ENCODE results near the gene ATG16L1. TPM values are rescaled to one million over a fixed set of nuclear protein-coding genes. Genes with fewer than 3 reads are reported as not detected.

Gene ATG16L1
- total RNA-seq, 1 experiment from 2014 or later, result 28.1 TPM

GRCh38 chr2:233270951-233271350, 19.5 kb downstream of the ATG16L1 start:
- in situ Hi-C loops (cut with HindIII; ENCODE audit: low pct_unique_long_range_greater_than_20kb, low sequenced_read_pairs), result no loop called here

GRCh38 chr2:233271693-233272092, 20.2 kb downstream of the ATG16L1 start:
- in situ Hi-C loops (cut with HindIII; ENCODE audit: low pct_unique_long_range_greater_than_20kb, low sequenced_read_pairs), result no loop called here
- no peak for DNase-seq (ENCODE audit: low read depth, low spot score)

More at GRCh38 chr2:233270951-233271350, 19.5 kb downstream of the ATG16L1 start:
- no peak for DNase-seq (ENCODE audit: low read depth, low spot score)

GRCh38 chr2:233273120-233273519, 21.6 kb downstream of the ATG16L1 start:
- no peak for DNase-seq (ENCODE audit: low read depth, low spot score)
- in situ Hi-C loops (cut with HindIII; ENCODE audit: low pct_unique_long_range_greater_than_20kb, low sequenced_read_pairs), result no loop called here

- no peak for DNase-seq (ENCODE audit: low read depth, low spot score)
- in situ Hi-C loops (cut with HindIII; ENCODE audit: low pct_unique_long_range_greater_than_20kb, low sequenced_read_pairs), result no loop called here
Observed at GRCh38 chr2:233275223-233275622, 23.8 kb downstream of the ATG16L1 start.

GRCh38 chr2:233278921-233279320, 27.4 kb downstream of the ATG16L1 start:
- in situ Hi-C loops (cut with HindIII; ENCODE audit: low pct_unique_long_range_greater_than_20kb, low sequenced_read_pairs), result no loop called here
- DNase-seq (ENCODE audit: low read depth, low spot score), result no peak

GRCh38 chr2:233280114-233280693, 28.7 kb downstream of the ATG16L1 start:
- no peak for DNase-seq (ENCODE audit: low read depth, low spot score)
- in situ Hi-C loops (cut with HindIII; ENCODE audit: low pct_unique_long_range_greater_than_20kb, low sequenced_read_pairs), result no loop called here

GRCh38 chr2:233281553-233281952, 30.1 kb downstream of the ATG16L1 start:
- DNase-seq (ENCODE audit: low read depth, low spot score), result no peak
- in situ Hi-C loops (cut with HindIII; ENCODE audit: low pct_unique_long_range_greater_than_20kb, low sequenced_read_pairs), result no loop called here

- DNase-seq (ENCODE audit: low read depth, low spot score), result no peak
- in situ Hi-C loops (cut with HindIII; ENCODE audit: low pct_unique_long_range_greater_than_20kb, low sequenced_read_pairs), result no loop called here
Observed at GRCh38 chr2:233281992-233282603, 30.6 kb downstream of the ATG16L1 start.

- DNase-seq (ENCODE audit: low read depth, low spot score), result no peak
- in situ Hi-C loops (cut with HindIII; ENCODE audit: low pct_unique_long_range_greater_than_20kb, low sequenced_read_pairs), result no loop called here
Observed at GRCh38 chr2:233285921-233286320, 34.4 kb downstream of the ATG16L1 start.

GRCh38 chr2:233287871-233288270, 36.4 kb downstream of the ATG16L1 start:
- in situ Hi-C loops (cut with HindIII; ENCODE audit: low pct_unique_long_range_greater_than_20kb, low sequenced_read_pairs), result no loop called here
- no peak for DNase-seq (ENCODE audit: low read depth, low spot score)

GRCh38 chr2:233288663-233289062, 37.2 kb downstream of the ATG16L1 start:
- in situ Hi-C loops (cut with HindIII; ENCODE audit: low pct_unique_long_range_greater_than_20kb, low sequenced_read_pairs), result no loop called here
- peak; percentile 21 for DNase-seq (ENCODE audit: low read depth, low spot score)

- in situ Hi-C loops (cut with HindIII; ENCODE audit: low pct_unique_long_range_greater_than_20kb, low sequenced_read_pairs), result no loop called here
- peak; percentile 80 for DNase-seq (ENCODE audit: low read depth, low spot score)
Observed at GRCh38 chr2:233289648-233290047, 38.2 kb downstream of the ATG16L1 start.

GRCh38 chr2:233290051-233290845, 38.8 kb downstream of the ATG16L1 start:
- in situ Hi-C loops (cut with HindIII; ENCODE audit: low pct_unique_long_range_greater_than_20kb, low sequenced_read_pairs), result no loop called here
- no peak for DNase-seq (ENCODE audit: low read depth, low spot score)

- DNase-seq (ENCODE audit: low read depth, low spot score), result no peak
- in situ Hi-C loops (cut with HindIII; ENCODE audit: low pct_unique_long_range_greater_than_20kb, low sequenced_read_pairs), result no loop called here
Observed at GRCh38 chr2:233295891-233296290, 44.4 kb downstream of the ATG16L1 start.

GRCh38 chr2:233297076-233297475, 45.6 kb downstream of the ATG16L1 start:
- in situ Hi-C loops (cut with HindIII; ENCODE audit: low pct_unique_long_range_greater_than_20kb, low sequenced_read_pairs), result no loop called here
- DNase-seq (ENCODE audit: low read depth, low spot score), result no peak

GRCh38 chr2:233300401-233300800, 48.9 kb downstream of the ATG16L1 start:
- DNase-seq (ENCODE audit: low read depth, low spot score), result no peak
- in situ Hi-C loops (cut with HindIII; ENCODE audit: low pct_unique_long_range_greater_than_20kb, low sequenced_read_pairs), result no loop called here

- no peak for DNase-seq (ENCODE audit: low read depth, low spot score)
- in situ Hi-C loops (cut with HindIII; ENCODE audit: low pct_unique_long_range_greater_than_20kb, low sequenced_read_pairs), result no loop called here
Observed at GRCh38 chr2:233301248-233301647, 49.8 kb downstream of the ATG16L1 start.

- DNase-seq (ENCODE audit: low read depth, low spot score), result no peak
- in situ Hi-C loops (cut with HindIII; ENCODE audit: low pct_unique_long_range_greater_than_20kb, low sequenced_read_pairs), result no loop called here
Observed at GRCh38 chr2:233301811-233302210, 50.3 kb downstream of the ATG16L1 start.

GRCh38 chr2:233303252-233303651, 51.8 kb downstream of the ATG16L1 start:
- no peak for DNase-seq (ENCODE audit: low read depth, low spot score)
- in situ Hi-C loops (cut with HindIII; ENCODE audit: low pct_unique_long_range_greater_than_20kb, low sequenced_read_pairs), result no loop called here

All from SK-MEL-5 (cell line).